Activated naive CD4-positive, alpha-beta T cell treated with anti-CD3 and anti-CD28 coated beads, Interleukin-2, amount 50 U/mL, for 24 hours (primary cell): ENCODE measurements around the gene BAZ2A.

ENCODE experiments used
- H3K27ac Mint-ChIP-seq: one replicate; pipeline ENCODE4 v1.8.0; 2021; ENCODE audit warnings: mild to moderate bottlenecking, mixed read lengths
- H3K27me3 Mint-ChIP-seq: one replicate; pipeline ENCODE4 v1.8.0; 2021; ENCODE audit warnings: mixed read lengths
- H3K36me3 Mint-ChIP-seq: one replicate; pipeline ENCODE4 v1.8.0; 2021; ENCODE audit warnings: mixed read lengths
- H3K4me1 Mint-ChIP-seq: one replicate; pipeline ENCODE4 v1.8.0; 2021; ENCODE audit warnings: mixed read lengths
- H3K4me3 Mint-ChIP-seq: one replicate; pipeline ENCODE4 v1.8.0; 2021; ENCODE audit warnings: mild to moderate bottlenecking, mixed read lengths
- H3K9me3 Mint-ChIP-seq: one replicate; pipeline ENCODE4 v1.8.0; 2021; ENCODE audit warnings: mixed read lengths

BAZ2A gene

GRCh38 chr12:56644654-56645053 lies 14.5 kb upstream of the BAZ2A start:
- peak overlapping the region; percentile 96 for H3K27ac Mint-ChIP-seq
- no peaks in the 10 kb centered on the region for H3K9me3 Mint-ChIP-seq
- H3K4me3 Mint-ChIP-seq, result peak overlapping the region; percentile 97
- peaks cover 23% of the 10 kb centered on the region for H3K36me3 Mint-ChIP-seq
- peaks cover 37% of the 10 kb centered on the region for H3K4me1 Mint-ChIP-seq
- H3K27me3 Mint-ChIP-seq, result no peaks in the 10 kb centered on the region

GRCh38 chr12:56641219-56641618 lies 11.1 kb upstream of the BAZ2A start:
- Mint-ChIP-seq H3K27me3 (no peaks in the 10 kb centered on the region), H3K36me3 (peaks cover 33% of the 10 kb centered on the region), H3K27ac (no peak overlapping the region), H3K4me3 (no peak overlapping the region), H3K9me3 (no peaks in the 10 kb centered on the region), H3K4me1 (peaks cover 53% of the 10 kb centered on the region)

- peaks cover 62% of the 10 kb centered on the region for H3K4me1 Mint-ChIP-seq
- H3K27ac Mint-ChIP-seq, result no peak overlapping the region
- no peaks in the 10 kb centered on the region for H3K9me3 Mint-ChIP-seq
- no peaks in the 10 kb centered on the region for H3K27me3 Mint-ChIP-seq
- H3K36me3 Mint-ChIP-seq, result peaks cover 16% of the 10 kb centered on the region
- H3K4me3 Mint-ChIP-seq, result no peak overlapping the region
These were observed 7.5 kb upstream of the BAZ2A start for GRCh38 chr12:56637621-56638020.

GRCh38 chr12:56636675-56637540 lies 6.8 kb upstream of the BAZ2A start:
- Mint-ChIP-seq H3K36me3 (peaks cover 16% of the 10 kb centered on the region), H3K4me3 (peak overlapping the region; percentile 98), H3K27ac (peak overlapping the region; percentile 96), H3K4me1 (peaks cover 63% of the 10 kb centered on the region), H3K9me3 (no peaks in the 10 kb centered on the region), H3K27me3 (no peaks in the 10 kb centered on the region)

GRCh38 chr12:56635806-56636674 lies 5.9 kb upstream of the BAZ2A start:
- Mint-ChIP-seq H3K27me3 (no peaks in the 10 kb centered on the region), H3K27ac (peak overlapping the region; percentile 96), H3K4me3 (peak overlapping the region; percentile 98), H3K9me3 (no peaks in the 10 kb centered on the region), H3K36me3 (peaks cover 16% of the 10 kb centered on the region), H3K4me1 (peaks cover 72% of the 10 kb centered on the region)

GRCh38 chr12:56634837-56635791 lies 5.0 kb upstream of the BAZ2A start:
- peaks cover 80% of the 10 kb centered on the region for H3K4me1 Mint-ChIP-seq
- H3K9me3 Mint-ChIP-seq, result no peaks in the 10 kb centered on the region
- H3K27ac Mint-ChIP-seq, result peak overlapping the region; percentile 93
- peaks cover 13% of the 10 kb centered on the region for H3K36me3 Mint-ChIP-seq
- no peaks in the 10 kb centered on the region for H3K27me3 Mint-ChIP-seq
- peak overlapping the region; percentile 98 for H3K4me3 Mint-ChIP-seq

- Mint-ChIP-seq H3K4me1 (peaks cover 76% of the 10 kb centered on the region), H3K4me3 (peak overlapping the region; percentile 98), H3K36me3 (peaks cover 10% of the 10 kb centered on the region), H3K27ac (peak overlapping the region; percentile 92), H3K27me3 (no peaks in the 10 kb centered on the region), H3K9me3 (no peaks in the 10 kb centered on the region)
These were observed 4.2 kb upstream of the BAZ2A start for GRCh38 chr12:56634242-56634836.

- peaks cover 81% of the 10 kb centered on the region for H3K4me1 Mint-ChIP-seq
- H3K4me3 Mint-ChIP-seq, result peak overlapping the region; percentile 98
- peaks cover 6% of the 10 kb centered on the region for H3K36me3 Mint-ChIP-seq
- H3K27ac Mint-ChIP-seq, result no peak overlapping the region
- H3K27me3 Mint-ChIP-seq, result no peaks in the 10 kb centered on the region
- no peaks in the 10 kb centered on the region for H3K9me3 Mint-ChIP-seq
These were observed 3.5 kb upstream of the BAZ2A start for GRCh38 chr12:56633468-56634241.

- H3K27me3 Mint-ChIP-seq, result no peaks in the 10 kb centered on the region
- peaks cover 85% of the 10 kb centered on the region for H3K4me1 Mint-ChIP-seq
- peaks cover 2% of the 10 kb centered on the region for H3K36me3 Mint-ChIP-seq
- peak overlapping the region; percentile 66 for H3K4me3 Mint-ChIP-seq
- H3K27ac Mint-ChIP-seq, result peak overlapping the region; percentile 23
- H3K9me3 Mint-ChIP-seq, result no peaks in the 10 kb centered on the region
These were observed 2.8 kb upstream of the BAZ2A start for GRCh38 chr12:56632701-56633467.

GRCh38 chr12:56631790-56632700 lies 1.9 kb upstream of the BAZ2A start:
- Mint-ChIP-seq H3K4me3 (peak overlapping the region; percentile 66), H3K4me1 (peaks cover 82% of the 10 kb centered on the region), H3K9me3 (no peaks in the 10 kb centered on the region), H3K27ac (no peak overlapping the region), H3K36me3 (no peaks in the 10 kb centered on the region), H3K27me3 (no peaks in the 10 kb centered on the region)

- H3K27ac Mint-ChIP-seq, result peak overlapping the region; percentile 92
- H3K4me3 Mint-ChIP-seq, result peak overlapping the region; percentile 90
- peaks cover 3% of the 10 kb centered on the region for H3K36me3 Mint-ChIP-seq
- no peaks in the 10 kb centered on the region for H3K27me3 Mint-ChIP-seq
- no peaks in the 10 kb centered on the region for H3K9me3 Mint-ChIP-seq
- peaks cover 80% of the 10 kb centered on the region for H3K4me1 Mint-ChIP-seq
These were observed 507 bp downstream of the BAZ2A start for GRCh38 chr12:56629459-56630179.

- peaks cover 3% of the 10 kb centered on the region for H3K36me3 Mint-ChIP-seq
- peak overlapping the region; percentile 92 for H3K27ac Mint-ChIP-seq
- peaks cover 80% of the 10 kb centered on the region for H3K4me1 Mint-ChIP-seq
- H3K9me3 Mint-ChIP-seq, result no peaks in the 10 kb centered on the region
- H3K4me3 Mint-ChIP-seq, result peak overlapping the region; percentile 90
- no peaks in the 10 kb centered on the region for H3K27me3 Mint-ChIP-seq
These were observed 1.3 kb downstream of the BAZ2A start for GRCh38 chr12:56628671-56629458.
